WERI-Rb-1 (cell line): Measurements from ENCODE around the gene SORBS2.

Experiments used
- DNase-seq: peaks from one replicate; pipeline ENCODE4 v3.0.0-alpha.2; 2020
- H3K27ac ChIP-seq: fragments of 250-450 bp; sonication (Bioruptor Pico); 2 replicates; pipeline ENCODE4 v1.5.1; 2020; ENCODE audit warnings: mild to moderate bottlenecking, moderate library complexity
- H3K27me3 ChIP-seq: fragments of 250-450 bp; sonication (Bioruptor Pico); 2 replicates; pipeline ENCODE4 v1.5.1; 2021; ENCODE audit warnings: mild to moderate bottlenecking, low read depth, moderate library complexity; ENCODE audit not compliant: insufficient read depth, severe bottlenecking
- H3K36me3 ChIP-seq: fragments of 250-450 bp; sonication (Bioruptor Pico); 2 replicates; pipeline ENCODE4 v1.5.1; 2020; ENCODE audit warnings: mild to moderate bottlenecking, moderate library complexity
- H3K4me3 ChIP-seq: 2 replicates; pipeline ENCODE4 v1.5.1; 2011; ENCODE audit warnings: low read depth, mild to moderate bottlenecking, control low read depth, low read length
- H3K9me3 ChIP-seq: fragments of 250-450 bp; sonication (Bioruptor Pico); 2 replicates; pipeline ENCODE4 v1.5.1; 2021; ENCODE audit warnings: mild to moderate bottlenecking, moderate library complexity; ENCODE audit not compliant: severe bottlenecking
- CTCF ChIP-seq: IDR thresholded peaks from 2 replicates; pipeline ENCODE4 v1.5.1; 2011; ENCODE audit warnings: low read depth, mild to moderate bottlenecking, control low read depth, inconsistent platforms, low read length

SORBS2 gene

GRCh38 chr4:185838104-185838452 lies 26.1 kb upstream of the SORBS2 start:
- no peak for TF ChIP-seq CTCF
- Histone ChIP-seq H3K4me3 (no peak overlapping the region), H3K27ac (no peak overlapping the region), H3K36me3 (no peaks in the 10 kb centered on the region), H3K9me3 (no peaks in the 10 kb centered on the region), H3K27me3 (no peaks in the 10 kb centered on the region)
- no peak for DNase-seq

- Histone ChIP-seq H3K27ac (no peak overlapping the region), H3K36me3 (no peaks in the 10 kb centered on the region), H3K4me3 (no peak overlapping the region), H3K27me3 (no peaks in the 10 kb centered on the region), H3K9me3 (no peaks in the 10 kb centered on the region)
- DNase-seq: no peak
- no peak for TF ChIP-seq CTCF
Observed at GRCh38 chr4:185837415-185838103, 25.6 kb upstream of the SORBS2 start.

- TF ChIP-seq CTCF: no peak
- H3K36me3 ChIP-seq: no peaks in the 10 kb centered on the region
- no peak for DNase-seq
- H3K9me3 ChIP-seq: no peaks in the 10 kb centered on the region
- no peak overlapping the region for H3K27ac ChIP-seq
- H3K27me3 ChIP-seq: no peaks in the 10 kb centered on the region
- no peak overlapping the region for H3K4me3 ChIP-seq
Observed at GRCh38 chr4:185836241-185837084, 24.5 kb upstream of the SORBS2 start.

- TF ChIP-seq CTCF: no peak
Observed at GRCh38 chr4:185835814-185836213, 23.8 kb upstream of the SORBS2 start.

GRCh38 chr4:185835336-185835735 lies 23.3 kb upstream of the SORBS2 start:
- TF ChIP-seq CTCF: no peak
- no peaks in the 10 kb centered on the region for H3K36me3 ChIP-seq
- H3K27ac ChIP-seq: no peak overlapping the region
- DNase-seq: no peak
- H3K4me3 ChIP-seq: no peak overlapping the region
- H3K9me3 ChIP-seq: no peaks in the 10 kb centered on the region
- no peaks in the 10 kb centered on the region for H3K27me3 ChIP-seq

More at GRCh38 chr4:185835814-185836213, 23.8 kb upstream of the SORBS2 start:
- H3K9me3 ChIP-seq: no peaks in the 10 kb centered on the region
- no peak overlapping the region for H3K4me3 ChIP-seq
- DNase-seq: no peak
- H3K27ac ChIP-seq: no peak overlapping the region
- H3K36me3 ChIP-seq: no peaks in the 10 kb centered on the region
- H3K27me3 ChIP-seq: no peaks in the 10 kb centered on the region
